ENCODE measurements around the gene MCIDAS. TPM values are rescaled to one million over a fixed set of nuclear protein-coding genes. Genes with fewer than 3 reads are reported as not detected.

Gene MCIDAS
- total RNA-seq, 1 experiment from 2014 or later = 6.4 TPM

- no peaks in the 10 kb centered on the region for H3K9me3 ChIP-seq (ENCODE audit: control insufficient read depth in 1 of 2, insufficient read depth in 1 of 2, low read depth in 1 of 2, low read length in 2 of 2)
- no peaks in the 10 kb centered on the region for H3K36me3 ChIP-seq (ENCODE audit: control insufficient read depth in 1 of 2, insufficient read depth in 2 of 2, low read length in 2 of 2)
- ChIA-PET POLR2A (no interaction called here), RAD21 (ENCODE audit: low non-redundant PET in 1 of 2, low total read pairs in 2 of 2, uncharacterized antibody in 2 of 2, unreplicated experiment in 2 of 2) (no interaction called here), CTCF (no interaction called here)
- no peaks in the 10 kb centered on the region for H3K9me2 ChIP-seq (ENCODE audit: insufficient read depth)
- no peak overlapping the region for H3K4me2 ChIP-seq (ENCODE audit: low read length)
- H3K9ac ChIP-seq (ENCODE audit: low read length) = no peak overlapping the region
- peaks cover 2% of the 10 kb centered on the region; the same call in 1 of the 2 replicates for H3K79me2 ChIP-seq (ENCODE audit: insufficient read depth, low read length)
- no peak overlapping the region for H3K4me3 ChIP-seq (replicated peaks in 1 of 2; ENCODE audit: low read depth in 1 of 2, low read length in 2 of 2)
- no peaks in the 10 kb centered on the region for H4K20me1 ChIP-seq (ENCODE audit: insufficient read depth)
- no peak for DNase-seq (ENCODE audit: low read depth, low spot score)
- no peak for ATAC-seq
- BruUV-seq (replicated peaks) = no TSS peak
- no peaks in the 10 kb centered on the region for H3K27me3 ChIP-seq (ENCODE audit: insufficient read depth, low read length)
- TF ChIP-seq TCF7L2 (IDR thresholded peaks at IDR 0.05; ENCODE audit: borderline replicate concordance, extremely low read depth, insufficient read depth, insufficient read length) = no peak
- TF ChIP-seq CEBPB (IDR thresholded peaks at IDR 0.05; ENCODE audit: low read depth) = no peak
- no peak for TF ChIP-seq ZFX (IDR thresholded peaks at IDR 0.05)
- no peak for TF ChIP-seq SP1 (IDR thresholded peaks at IDR 0.05; ENCODE audit: low read depth)
- no peak for TF ChIP-seq EZH2 (IDR thresholded peaks at IDR 0.05)
- TF ChIP-seq SIN3A (IDR thresholded peaks at IDR 0.05; ENCODE audit: low read depth) = no peak
- no peak for TF ChIP-seq ELF1 (IDR thresholded peaks at IDR 0.05; ENCODE audit: borderline replicate concordance, low read depth)
- TF ChIP-seq POLR2A (IDR thresholded peaks at IDR 0.05; ENCODE audit: borderline replicate concordance, extremely low read depth, insufficient read depth, insufficient read length) = no peak
- TF ChIP-seq ATF3 (IDR thresholded peaks at IDR 0.05) = no peak
- no peak for TF ChIP-seq EZH2phosphoT487 (IDR thresholded peaks at IDR 0.05; ENCODE audit: borderline replicate concordance)
- TF ChIP-seq FOSL1 (IDR thresholded peaks at IDR 0.05; ENCODE audit: low read depth) = no peak
- no peak for TF ChIP-seq CBX3 (IDR thresholded peaks at IDR 0.05; ENCODE audit: low read depth)
- no peak for TF ChIP-seq RAD21 (IDR thresholded peaks at IDR 0.05; ENCODE audit: low read depth)
- TF ChIP-seq MAX (IDR thresholded peaks at IDR 0.05) = no peak
- no peak overlapping the region for H2AFZ ChIP-seq (ENCODE audit: low read depth, low read length, poor library complexity, severe bottlenecking)
- intact Hi-C loops (cut with micrococcal nuclease) = no loop called here
- H3K27ac ChIP-seq (ENCODE audit: low read depth, low read length) = no peak overlapping the region
- H3K4me1 ChIP-seq (ENCODE audit: control insufficient read depth in 1 of 2, insufficient read depth in 2 of 2, low read length in 2 of 2) = peaks cover 17 to 41% of the 10 kb centered on the region in 2 experiments
These were observed 3.0 kb upstream of the MCIDAS start for GRCh38 chr5:55230086-55230629.

Data from HCT116 (cell line).